BLaER1 (cell line): ENCODE measurements around the gene TCF12.

Source experiments
- H3K27ac ChIP-seq: shearing (Covaris generic); formaldehyde crosslinking; 2 replicates; pipeline ENCODE4 v1.8.1; 2022
- H3K27me3 ChIP-seq: shearing (Covaris generic); formaldehyde crosslinking; 2 replicates; pipeline ENCODE4 v1.8.1; 2022
- H3K36me3 ChIP-seq: shearing (Covaris generic); formaldehyde crosslinking; 2 replicates; pipeline ENCODE4 v1.8.1; 2022
- H3K4me1 ChIP-seq: shearing (Covaris generic); formaldehyde crosslinking; 2 replicates; pipeline ENCODE4 v1.8.1; 2022
- H3K4me2 ChIP-seq: shearing (Covaris generic); formaldehyde crosslinking; 2 replicates; pipeline ENCODE4 v1.8.1; 2022
- H3K4me3 ChIP-seq: shearing (Covaris generic); formaldehyde crosslinking; 2 replicates; pipeline ENCODE4 v1.8.1; 2022
- H3K9ac ChIP-seq: shearing (Covaris generic); formaldehyde crosslinking; 2 replicates; pipeline ENCODE4 v1.8.1; 2022
- H3K9me3 ChIP-seq: shearing (Covaris generic); formaldehyde crosslinking; 2 replicates; pipeline ENCODE4 v1.8.1; 2022
- H4K20me1 ChIP-seq: shearing (Covaris generic); formaldehyde crosslinking; 2 replicates; pipeline ENCODE4 v1.8.1; 2022
- Cebpa-rat ChIP-seq: shearing (Covaris generic); IDR thresholded peaks from 2 replicates; pipeline ENCODE4 v1.8.1; 2022

The TCF12 gene

GRCh38 chr15:56887782-56888438, 30.5 kb upstream of the TCF12 start:
- no peak for TF ChIP-seq Cebpa-rat
- Histone ChIP-seq H3K27ac (peak overlapping the region; percentile 86), H4K20me1 (no peaks in the 10 kb centered on the region), H3K4me3 (peak overlapping the region; percentile 75), H3K4me1 (peaks cover 20% of the 10 kb centered on the region), H3K4me2 (peak overlapping the region; percentile 98), H3K9ac (peak overlapping the region; percentile 86), H3K27me3 (no peaks in the 10 kb centered on the region), H3K36me3 (no peaks in the 10 kb centered on the region), H3K9me3 (no peaks in the 10 kb centered on the region)

DNA sequence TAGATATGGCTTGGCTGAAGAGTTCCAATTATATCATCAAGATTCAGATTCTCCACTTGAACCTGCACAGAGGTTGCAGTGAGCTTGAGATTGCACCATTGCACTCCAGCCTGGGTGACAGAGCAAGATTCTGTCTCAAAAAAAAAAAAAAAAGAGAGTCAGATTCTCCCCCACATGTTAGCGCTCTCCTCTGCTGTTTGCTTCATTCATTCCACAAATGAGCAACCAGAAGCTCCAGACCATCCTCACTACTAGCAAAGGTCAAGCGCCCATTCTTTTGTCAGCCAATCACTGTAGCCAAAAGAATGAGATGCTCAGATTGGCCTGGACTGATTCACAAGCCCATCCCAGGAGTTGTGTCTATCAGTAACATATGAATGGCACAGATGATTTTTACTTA, 28.4 kb upstream of the TCF12 start:
- no peaks in the 10 kb centered on the region for H4K20me1 ChIP-seq
- no peak overlapping the region for H3K4me2 ChIP-seq
- H3K36me3 ChIP-seq: no peaks in the 10 kb centered on the region
- no peaks in the 10 kb centered on the region for H3K9me3 ChIP-seq
- H3K9ac ChIP-seq: no peak overlapping the region
- no peaks in the 10 kb centered on the region for H3K27me3 ChIP-seq
- no peak overlapping the region for H3K27ac ChIP-seq
- peaks cover 20% of the 10 kb centered on the region for H3K4me1 ChIP-seq
- H3K4me3 ChIP-seq: no peak overlapping the region
- TF ChIP-seq Cebpa-rat: no peak

DNA sequence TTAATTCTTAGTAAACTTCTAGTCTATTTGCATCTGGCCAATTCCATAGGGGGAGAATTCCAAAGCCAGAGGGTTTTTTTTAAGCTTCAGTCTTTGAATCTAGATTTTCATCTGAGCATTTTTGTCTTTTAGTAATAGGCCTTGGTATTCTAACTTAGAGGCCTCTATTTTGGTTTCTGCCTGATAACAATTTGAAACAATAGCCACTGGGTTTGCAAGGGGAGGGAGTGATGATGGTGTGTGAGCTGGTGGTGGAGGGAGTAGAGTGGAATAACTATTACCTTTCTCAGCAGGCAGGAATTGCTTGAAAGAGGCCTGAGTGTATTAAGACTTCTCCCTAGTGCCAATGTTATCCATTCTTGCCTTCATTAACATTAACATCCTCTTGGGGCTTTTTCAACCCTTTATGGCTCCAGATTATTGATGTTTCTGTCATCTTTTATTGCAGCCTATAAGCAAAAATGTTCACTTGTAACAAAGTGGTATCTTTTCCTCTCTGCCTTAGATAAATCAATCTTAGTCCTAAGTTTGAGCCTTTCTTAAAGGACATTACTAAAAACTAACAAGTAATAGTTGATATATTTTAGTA, 26.5 kb upstream of the TCF12 start:
- H3K4me2 ChIP-seq: no peak overlapping the region
- H3K9me3 ChIP-seq: peaks cover 4% of the 10 kb centered on the region; the same call in 1 of the 2 replicates
- H3K4me3 ChIP-seq: no peak overlapping the region
- peaks cover 13% of the 10 kb centered on the region for H3K4me1 ChIP-seq
- no peaks in the 10 kb centered on the region for H3K27me3 ChIP-seq
- no peak overlapping the region for H3K27ac ChIP-seq
- H3K9ac ChIP-seq: no peak overlapping the region
- no peaks in the 10 kb centered on the region for H3K36me3 ChIP-seq
- no peak for TF ChIP-seq Cebpa-rat
- no peaks in the 10 kb centered on the region for H4K20me1 ChIP-seq

- Histone ChIP-seq H3K4me1 (peaks cover 9% of the 10 kb centered on the region), H3K4me2 (no peak overlapping the region), H3K36me3 (no peaks in the 10 kb centered on the region), H4K20me1 (no peaks in the 10 kb centered on the region), H3K27ac (no peak overlapping the region), H3K4me3 (no peak overlapping the region), H3K9me3 (peaks cover 6% of the 10 kb centered on the region; the same call in 1 of the 2 replicates), H3K27me3 (no peaks in the 10 kb centered on the region), H3K9ac (no peak overlapping the region)
- TF ChIP-seq Cebpa-rat: no peak
Measured at GRCh38 chr15:56892659-56893363, 25.6 kb upstream of the TCF12 start.

GRCh38 chr15:56893364-56893678, 25.1 kb upstream of the TCF12 start:
- H3K27ac ChIP-seq: no peak overlapping the region
- no peak for TF ChIP-seq Cebpa-rat

GRCh38 chr15:56894601-56895000, 23.8 kb upstream of the TCF12 start:
- H3K4me3 ChIP-seq: no peak overlapping the region
- no peaks in the 10 kb centered on the region for H3K27me3 ChIP-seq
- TF ChIP-seq Cebpa-rat: no peak
- no peaks in the 10 kb centered on the region for H3K4me1 ChIP-seq
- H3K36me3 ChIP-seq: no peaks in the 10 kb centered on the region
- no peak overlapping the region for H3K9ac ChIP-seq
- H3K27ac ChIP-seq: no peak overlapping the region
- no peaks in the 10 kb centered on the region for H4K20me1 ChIP-seq
- H3K4me2 ChIP-seq: no peak overlapping the region
- H3K9me3 ChIP-seq: peaks cover 6% of the 10 kb centered on the region; the same call in 1 of the 2 replicates

More at GRCh38 chr15:56893364-56893678, 25.1 kb upstream of the TCF12 start:
- no peaks in the 10 kb centered on the region for H3K27me3 ChIP-seq
- H3K9me3 ChIP-seq: peaks cover 6% of the 10 kb centered on the region; the same call in 1 of the 2 replicates
- H4K20me1 ChIP-seq: no peaks in the 10 kb centered on the region
- H3K36me3 ChIP-seq: no peaks in the 10 kb centered on the region
- no peak overlapping the region for H3K4me3 ChIP-seq
- H3K4me1 ChIP-seq: peaks cover 4% of the 10 kb centered on the region
- H3K9ac ChIP-seq: no peak overlapping the region
- H3K4me2 ChIP-seq: no peak overlapping the region

DNA sequence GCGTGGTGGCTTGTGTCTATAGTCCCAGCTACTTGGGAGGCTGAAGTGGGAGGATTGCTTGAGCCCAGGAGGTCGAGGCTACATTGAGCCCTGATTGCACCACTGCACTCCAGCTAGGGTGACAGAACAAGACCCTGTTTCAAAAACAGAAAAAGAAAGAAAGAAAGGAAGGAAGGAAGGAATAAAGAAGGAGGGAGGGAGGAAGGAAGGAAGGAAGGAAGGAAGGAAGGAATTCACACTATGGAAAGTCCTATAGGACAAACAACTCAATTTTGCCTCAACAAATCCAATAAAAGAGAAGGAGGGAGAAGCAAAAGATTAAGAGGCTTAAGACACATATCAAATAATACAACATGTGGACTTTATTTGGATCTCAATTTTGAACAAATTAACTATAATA, 16.5 kb upstream of the TCF12 start:
- H3K4me3 ChIP-seq: no peak overlapping the region
- no peak overlapping the region for H3K4me2 ChIP-seq
- no peaks in the 10 kb centered on the region for H3K27me3 ChIP-seq
- peaks cover 7% of the 10 kb centered on the region for H3K4me1 ChIP-seq
- no peak overlapping the region for H3K9ac ChIP-seq
- peaks cover 11% of the 10 kb centered on the region for H3K9me3 ChIP-seq
- H4K20me1 ChIP-seq: no peaks in the 10 kb centered on the region
- no peak overlapping the region for H3K27ac ChIP-seq
- H3K36me3 ChIP-seq: no peaks in the 10 kb centered on the region
- TF ChIP-seq Cebpa-rat: no peak

- peak overlapping the region; percentile 12; the same call in 1 of the 2 replicates for H3K9ac ChIP-seq
- H3K4me1 ChIP-seq: peaks cover 23% of the 10 kb centered on the region
- H3K4me2 ChIP-seq: peak overlapping the region; percentile 63
- no peaks in the 10 kb centered on the region for H3K36me3 ChIP-seq
- no peak for TF ChIP-seq Cebpa-rat
- H3K27me3 ChIP-seq: no peaks in the 10 kb centered on the region
- peak overlapping the region; percentile 29; the same call in 1 of the 2 replicates for H3K4me3 ChIP-seq
- peaks cover 25% of the 10 kb centered on the region for H3K9me3 ChIP-seq
- H4K20me1 ChIP-seq: no peaks in the 10 kb centered on the region
- H3K27ac ChIP-seq: no peak overlapping the region
Measured at GRCh38 chr15:56906766-56907165, 11.7 kb upstream of the TCF12 start.

DNA sequence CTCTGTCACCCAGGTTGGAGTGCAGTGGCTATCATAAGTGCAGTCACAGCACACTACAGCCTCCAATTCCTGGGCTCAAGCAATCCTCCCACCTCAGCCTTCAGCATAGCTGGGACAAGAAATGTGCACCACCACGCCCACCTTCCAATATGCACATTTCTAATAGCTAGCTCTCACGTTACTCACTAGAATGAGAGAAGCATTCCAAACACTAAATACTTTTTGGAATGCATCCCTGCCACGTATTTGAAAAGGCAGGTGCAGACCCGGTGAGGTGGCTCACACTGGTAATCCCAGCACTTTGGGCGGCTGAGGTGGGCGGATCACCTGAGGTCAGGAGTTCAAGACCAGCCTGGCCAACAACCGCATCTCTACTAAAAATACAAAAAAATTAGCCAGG, 7.6 kb upstream of the TCF12 start:
- H3K4me3 ChIP-seq: no peak overlapping the region
- no peak for TF ChIP-seq Cebpa-rat
- peaks cover under 1% of the 10 kb centered on the region; the same call in 1 of the 2 replicates for H3K36me3 ChIP-seq
- H3K9ac ChIP-seq: no peak overlapping the region
- no peak overlapping the region for H3K4me2 ChIP-seq
- H3K27ac ChIP-seq: no peak overlapping the region
- H4K20me1 ChIP-seq: no peaks in the 10 kb centered on the region
- H3K4me1 ChIP-seq: peaks cover 23% of the 10 kb centered on the region
- no peaks in the 10 kb centered on the region for H3K27me3 ChIP-seq
- H3K9me3 ChIP-seq: peaks cover 16% of the 10 kb centered on the region

GRCh38 chr15:56913241-56913640, 5.2 kb upstream of the TCF12 start:
- no peak overlapping the region for H3K4me2 ChIP-seq
- H4K20me1 ChIP-seq: no peaks in the 10 kb centered on the region
- no peaks in the 10 kb centered on the region for H3K27me3 ChIP-seq
- peaks cover 19% of the 10 kb centered on the region for H3K4me1 ChIP-seq
- H3K27ac ChIP-seq: no peak overlapping the region
- H3K9ac ChIP-seq: no peak overlapping the region
- H3K4me3 ChIP-seq: no peak overlapping the region
- H3K9me3 ChIP-seq: peaks cover 26% of the 10 kb centered on the region
- peaks cover 7% of the 10 kb centered on the region; the same call in 1 of the 2 replicates for H3K36me3 ChIP-seq
- no peak for TF ChIP-seq Cebpa-rat
